ENCODE results near the gene MTHFD1. TPM values are rescaled to one million over a fixed set of nuclear protein-coding genes. Genes with fewer than 3 reads are reported as not detected.

MTHFD1 gene
- total and polyA plus RNA-seq, 9 of the 15 experiments (the other 6 are each of a cell fraction or from before 2014, with no cell fraction given), result 66.7 to 158 (median 90.9) TPM

GRCh38 chr14:64338616-64339316 is 49.4 kb upstream of the MTHFD1 start (continued):
- TF ChIP-seq ZNF655 (CRISPR knock-in tag; IDR thresholded peaks at IDR 0.05) (no peak), MYC (IDR thresholded peaks at IDR 0.05; ENCODE audit: low read depth, low read length) (peak; percentile 77; the same call in 1 of the 2 replicates), MYC (CRISPR knock-in tag; IDR thresholded peaks at IDR 0.05; ENCODE audit: borderline replicate concordance, low read depth) (peak; percentile 62; the same call in 1 of the 2 replicates), PATZ1 (CRISPR knock-in tag; IDR thresholded peaks at IDR 0.05; ENCODE audit: borderline replicate concordance) (no peak), FOXM1 (IDR thresholded peaks at IDR 0.05; ENCODE audit: low read depth) (peak; percentile 15; the same call in 1 of the 2 replicates), FOXM1 (CRISPR knock-in tag; IDR thresholded peaks at IDR 0.05; ENCODE audit: low read depth) (no peak), BDP1 (IDR thresholded peaks at IDR 0.05; ENCODE audit: insufficient read depth, insufficient read length) (no peak), POLR2G (IDR thresholded peaks at IDR 0.05; ENCODE audit: low read depth, low read length) (0 out of 2 replicates have a peak, but pooled peaks have one; percentile 35), ZNF76 (CRISPR knock-in tag; IDR thresholded peaks at IDR 0.05; ENCODE audit: borderline replicate concordance) (no peak), ZNF75A (CRISPR knock-in tag; IDR thresholded peaks at IDR 0.05) (no peak), FOXK2 (conservative IDR thresholded peaks at IDR 0.05 in 1 of 2, IDR thresholded peaks at IDR 0.05 in 1 of 2; ENCODE audit: low read depth in 2 of 2) (peak; percentile 65 to 70), ZNF511 (CRISPR knock-in tag; IDR thresholded peaks at IDR 0.05) (no peak), NR3C1 (CRISPR knock-in tag; IDR thresholded peaks at IDR 0.05) (no peak), CBFA2T2 (conservative IDR thresholded peaks at IDR 0.05) (no peak), MAX (CRISPR knock-in tag; IDR thresholded peaks at IDR 0.05) (peak; percentile 68; the same call in 1 of the 2 replicates), DMBX1 (CRISPR knock-in tag; IDR thresholded peaks at IDR 0.05; ENCODE audit: borderline replicate concordance) (no peak)
